ENCODE measurements around the gene C16orf89.
"Not testable (repeated sequence)": the region's sequence is repeated elsewhere in the genome, so short reads cannot be mapped to it uniquely, and the experiment has no call there.

Gene C16orf89

DNA sequence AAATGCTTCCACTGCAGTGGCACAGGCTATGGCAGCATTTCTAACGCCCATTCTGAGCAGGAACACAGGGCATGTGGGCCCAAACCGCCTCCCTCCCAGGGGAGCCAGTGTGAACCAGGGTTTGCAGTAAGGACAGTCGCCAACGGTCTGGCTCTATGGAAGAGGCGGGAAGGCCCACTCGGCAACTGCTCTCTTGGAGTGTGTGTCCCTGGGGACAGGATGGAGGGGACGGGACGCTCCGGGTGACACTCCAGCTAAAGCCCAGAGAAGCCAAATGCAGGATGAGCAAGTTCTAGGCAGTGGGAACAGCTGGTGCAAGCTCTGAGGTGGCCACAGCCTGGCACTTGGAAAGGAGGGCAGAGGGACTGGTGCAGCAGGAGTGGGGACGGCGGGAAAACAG lies 28.0 kb upstream of the C16orf89 start:
- CTCF ChIA-PET, result interaction anchor here (1.6 kb wide), 1 partner anchor 17 kb away, joined by 4 read pairs; no protein-coding TSS in a partner anchor
- POLR2A ChIA-PET; DNase-seq (ENCODE audit: extremely low spot score): not testable (repeated sequence)

DNA sequence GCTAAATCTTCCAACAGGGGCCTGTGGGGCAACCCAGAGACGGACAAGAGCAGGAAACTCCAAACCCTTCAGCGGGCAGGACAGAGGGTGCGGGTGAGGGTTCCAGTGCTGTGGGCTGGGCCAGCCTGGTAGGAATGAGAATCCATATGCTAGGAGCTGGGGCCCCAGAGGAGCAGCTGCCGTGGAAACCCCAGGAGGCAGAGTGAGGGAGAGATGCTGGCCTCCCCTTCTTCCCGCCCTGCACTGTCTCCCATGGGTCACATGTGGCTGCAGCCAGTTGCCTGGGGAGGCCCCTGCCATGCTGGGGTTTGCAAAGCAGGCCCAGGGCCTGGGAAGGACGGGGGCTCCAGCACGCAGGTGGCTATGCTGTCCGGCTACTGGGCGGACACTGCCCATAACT lies 27.3 kb upstream of the C16orf89 start:
- CTCF ChIA-PET, result interaction anchor here (0.8 to 2.1 kb wide), 9 partner anchors 9 to 49 kb away, joined by 3 to 10 read pairs (median 4); no protein-coding TSS in a partner anchor
- POLR2A ChIA-PET, result not testable (repeated sequence)

DNA sequence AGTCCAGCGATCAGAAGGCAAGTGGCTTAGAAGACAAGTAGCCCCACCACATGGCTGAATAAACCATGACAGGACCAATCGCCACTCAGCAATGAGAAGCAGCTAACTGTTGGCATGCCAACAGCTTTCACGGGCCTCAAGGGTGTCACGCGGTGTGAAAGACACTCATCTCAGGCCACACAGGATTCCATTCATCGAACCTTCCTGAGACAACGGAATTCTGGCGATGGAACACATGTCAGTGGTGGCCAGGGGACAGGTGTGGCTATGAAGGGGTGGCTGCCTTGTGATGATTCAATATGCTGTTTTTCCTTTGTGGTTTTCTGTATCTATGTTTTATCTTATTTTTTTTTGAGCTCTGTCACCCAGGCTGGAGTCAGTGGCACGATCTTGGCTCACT lies 24.8 kb upstream of the C16orf89 start:
- POLR2A ChIA-PET; DNase-seq (ENCODE audit: extremely low spot score); CTCF ChIA-PET: not testable (repeated sequence)

More for the DNA sequence above, 27.3 kb upstream of the C16orf89 start:
- not testable (repeated sequence) for DNase-seq (ENCODE audit: extremely low spot score)

- CTCF ChIA-PET; DNase-seq (ENCODE audit: extremely low spot score); POLR2A ChIA-PET: not testable (repeated sequence)
These were observed 24.3 kb upstream of the C16orf89 start for GRCh38 chr16:5089911-5090555.

DNA sequence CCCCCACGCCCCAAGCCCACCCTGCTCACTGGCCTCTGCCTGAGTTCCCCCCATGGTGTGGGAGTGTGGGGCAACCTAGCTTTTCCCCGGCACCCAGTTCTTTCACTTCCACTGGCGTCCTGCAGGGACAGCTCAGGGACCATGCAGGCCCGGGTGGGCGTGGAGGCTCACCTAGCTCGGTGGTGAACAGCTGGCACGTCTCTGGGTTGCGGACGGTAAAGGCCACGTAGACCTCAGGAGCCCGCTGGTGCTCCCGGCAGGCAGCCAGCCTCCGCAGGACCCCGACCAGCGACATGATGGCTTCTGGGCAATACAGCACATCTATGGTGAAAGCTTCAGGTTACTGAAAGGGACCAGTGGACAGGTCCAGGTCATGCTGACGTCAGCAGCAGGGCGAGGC lies 23.2 kb upstream of the C16orf89 start:
- POLR2A ChIA-PET; DNase-seq (ENCODE audit: extremely low spot score): not testable (repeated sequence)
- CTCF ChIA-PET, result interaction anchor here (1.1 kb wide), 1 partner anchor 32 kb away, joined by 4 read pairs; no protein-coding TSS in a partner anchor

- DNase-seq (ENCODE audit: extremely low spot score); POLR2A ChIA-PET: not testable (repeated sequence)
- CTCF ChIA-PET, result interaction anchor here (1.1 kb wide), 1 partner anchor 31 kb away, joined by 4 read pairs; no protein-coding TSS in a partner anchor
These were observed 22.5 kb upstream of the C16orf89 start for GRCh38 chr16:5088086-5088790.

GRCh38 chr16:5085716-5086115 lies 20.0 kb upstream of the C16orf89 start:
- DNase-seq (ENCODE audit: extremely low spot score); POLR2A ChIA-PET: not testable (repeated sequence)
- CTCF ChIA-PET, result interaction anchor here (1.3 to 1.9 kb wide), 2 partner anchors 30 to 129 kb away, joined by 3 to 7 read pairs; no protein-coding TSS in a partner anchor

- peak; percentile 80 for TF ChIP-seq CTCF (IDR thresholded peaks at IDR 0.05; ENCODE audit: control extremely low read depth, extremely low read depth, low read depth, missing control alignments)
- peak; percentile 64 for DNase-seq (ENCODE audit: extremely low spot score)
- CTCF ChIA-PET, result interaction anchor here (0.7 to 1.8 kb wide), 8 partner anchors 8 to 129 kb away, joined by 3 to 8 read pairs (median 4); partner anchors contain the start of gene NAGPA
- POLR2A ChIA-PET, result not testable (repeated sequence)
These were observed 19.0 kb upstream of the C16orf89 start for GRCh38 chr16:5084802-5085201.

DNA sequence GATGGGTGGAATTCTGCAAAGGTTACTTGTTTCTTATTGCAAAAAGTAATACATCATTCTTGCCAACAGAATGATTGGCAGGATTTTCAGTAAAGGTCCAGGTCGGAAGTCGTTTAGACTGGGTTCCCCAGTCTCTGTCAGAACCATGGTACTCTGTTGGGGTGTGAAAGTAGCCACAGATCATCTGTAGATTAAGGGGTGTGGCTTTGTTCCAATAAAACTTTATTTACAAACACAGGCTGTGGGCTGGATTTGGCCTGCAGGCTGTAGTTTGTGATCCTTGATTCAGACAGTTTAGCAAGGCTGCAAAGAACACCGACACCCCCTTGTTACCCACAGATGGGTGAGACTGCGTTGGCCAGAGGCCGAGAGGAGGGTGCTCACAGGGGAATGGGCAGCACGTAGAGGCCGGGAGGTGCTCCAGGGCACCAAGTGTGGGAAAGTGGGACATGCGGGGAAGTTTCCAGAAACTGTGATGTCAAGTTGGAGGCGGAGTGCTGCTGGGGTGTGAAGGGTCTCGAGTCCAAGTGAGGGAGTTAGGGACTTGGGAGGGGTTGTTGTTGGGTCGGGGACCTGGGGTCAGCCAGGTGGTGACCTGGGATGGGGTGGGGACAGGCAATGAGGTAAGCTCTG lies 18.5 kb upstream of the C16orf89 start:
- POLR2A ChIA-PET; DNase-seq (ENCODE audit: extremely low spot score): not testable (repeated sequence)
- CTCF ChIA-PET, result interaction anchor here (0.7 to 1.8 kb wide), 8 partner anchors 8 to 128 kb away, joined by 3 to 8 read pairs (median 4); partner anchors contain the start of gene NAGPA

- CTCF ChIA-PET, result interaction anchor here (1.8 kb wide), 1 partner anchor 9 kb away, joined by 5 read pairs; no protein-coding TSS in a partner anchor
- POLR2A ChIA-PET; DNase-seq (ENCODE audit: extremely low spot score): not testable (repeated sequence)
These were observed 17.9 kb upstream of the C16orf89 start for GRCh38 chr16:5083646-5084045.

- CTCF ChIA-PET; DNase-seq (ENCODE audit: extremely low spot score); POLR2A ChIA-PET: not testable (repeated sequence)
These were observed 15.2 kb upstream of the C16orf89 start for GRCh38 chr16:5080996-5081395.

DNA sequence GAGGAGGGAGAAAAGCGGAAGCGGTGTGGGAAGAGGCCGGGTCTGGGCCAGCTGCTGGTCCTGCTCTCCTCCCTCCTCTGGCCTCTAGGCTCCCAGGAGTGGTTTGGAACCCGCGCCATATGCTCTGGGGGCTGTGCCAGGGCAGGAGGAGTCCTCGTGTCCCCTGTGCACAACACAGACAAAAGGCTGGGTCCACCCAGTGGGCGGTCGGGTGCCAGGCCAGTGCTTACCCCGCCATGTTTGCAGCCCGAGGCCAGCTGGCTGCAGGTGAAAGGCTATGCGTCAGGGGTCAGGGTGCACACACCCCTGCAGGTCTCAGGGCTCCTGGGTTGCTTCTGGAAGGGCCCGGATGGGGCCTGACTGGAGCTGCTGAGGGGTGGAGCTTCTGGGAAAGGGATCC lies 14.7 kb upstream of the C16orf89 start:
- POLR2A ChIA-PET; CTCF ChIA-PET; DNase-seq (ENCODE audit: extremely low spot score): not testable (repeated sequence)
